Middle frontal gyrus (tissue), 1 donor: Measurements from ENCODE around the gene BCS1L.

ENCODE experiments used
- DNase-seq: peaks from one replicate; pipeline ENCODE4 v3.0.0-alpha.2; 2015; ENCODE audit warnings: low spot score; ENCODE audit errors: extremely low spot score

The BCS1L gene, protein sequence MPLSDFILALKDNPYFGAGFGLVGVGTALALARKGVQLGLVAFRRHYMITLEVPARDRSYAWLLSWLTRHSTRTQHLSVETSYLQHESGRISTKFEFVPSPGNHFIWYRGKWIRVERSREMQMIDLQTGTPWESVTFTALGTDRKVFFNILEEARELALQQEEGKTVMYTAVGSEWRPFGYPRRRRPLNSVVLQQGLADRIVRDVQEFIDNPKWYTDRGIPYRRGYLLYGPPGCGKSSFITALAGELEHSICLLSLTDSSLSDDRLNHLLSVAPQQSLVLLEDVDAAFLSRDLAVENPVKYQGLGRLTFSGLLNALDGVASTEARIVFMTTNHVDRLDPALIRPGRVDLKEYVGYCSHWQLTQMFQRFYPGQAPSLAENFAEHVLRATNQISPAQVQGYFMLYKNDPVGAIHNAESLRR

DNA sequence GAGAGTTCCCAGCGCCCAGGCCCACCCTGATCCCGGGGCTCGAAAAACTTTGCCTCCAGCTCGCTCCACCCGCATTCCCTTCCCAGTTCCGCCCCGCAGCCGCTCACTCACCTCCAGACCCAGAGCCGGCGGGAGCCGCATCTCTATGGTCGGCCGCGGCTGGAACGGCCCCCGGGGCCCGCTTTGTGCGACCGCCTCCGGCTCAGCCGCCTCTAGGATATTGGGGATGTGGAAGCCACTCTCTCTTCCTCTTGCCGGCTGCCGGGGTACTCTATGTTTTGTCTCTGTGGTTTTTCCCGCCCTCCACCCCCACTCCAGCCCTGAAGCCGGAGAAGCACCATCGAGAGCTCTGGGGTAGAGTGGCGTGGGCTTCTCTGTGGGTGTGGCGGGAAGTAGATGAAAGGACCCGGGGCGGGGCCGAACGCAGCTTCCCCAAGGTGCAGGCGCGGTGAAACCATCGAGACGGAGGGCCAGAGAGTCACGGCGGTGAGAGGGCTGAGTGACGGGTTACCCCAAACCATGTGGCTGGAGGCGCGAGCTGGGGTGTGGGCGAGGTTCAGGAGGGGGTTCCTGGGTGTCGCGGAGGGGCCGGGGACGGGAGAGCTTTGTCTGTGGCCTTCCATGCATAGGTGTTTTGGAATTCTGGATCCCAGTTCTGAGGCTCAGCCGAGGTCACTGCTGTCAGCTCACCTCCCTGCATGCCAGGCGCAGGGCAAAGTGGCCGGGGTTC, at the start of gene BCS1L, which contains the start of gene ZNF142:
BCS1L (plus strand) TSS at position 426 of the 730 bp plus-strand sequence. CDS start 1,305 bp downstream, outside the sequence.
ZNF142 (minus strand) TSS at position 366 of the 730 bp plus-strand sequence. CDS start 3,194 bp downstream, outside the sequence.
- peak; percentile 85 for DNase-seq

DNA sequence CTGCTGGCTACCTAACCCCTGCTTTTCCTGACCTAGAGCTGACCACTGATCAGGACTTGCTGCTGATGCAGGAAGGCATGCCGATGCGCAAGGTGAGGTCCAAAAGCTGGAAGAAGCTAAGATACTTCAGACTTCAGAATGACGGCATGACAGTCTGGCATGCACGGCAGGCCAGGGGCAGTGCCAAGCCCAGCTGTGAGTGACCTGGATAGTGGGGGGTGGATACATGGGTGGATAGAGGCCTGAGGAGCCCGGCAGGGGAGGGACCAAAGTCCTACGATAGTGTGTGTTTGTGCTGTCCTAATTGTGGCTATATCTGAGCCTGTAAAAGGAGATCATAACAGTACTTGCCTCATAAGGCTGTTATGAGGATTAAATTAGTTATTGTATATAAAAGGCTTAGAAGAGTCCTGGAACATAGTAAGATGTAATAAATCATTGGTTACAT, 43.6 kb upstream of the BCS1L start:
- DNase-seq, result no peak

DNA sequence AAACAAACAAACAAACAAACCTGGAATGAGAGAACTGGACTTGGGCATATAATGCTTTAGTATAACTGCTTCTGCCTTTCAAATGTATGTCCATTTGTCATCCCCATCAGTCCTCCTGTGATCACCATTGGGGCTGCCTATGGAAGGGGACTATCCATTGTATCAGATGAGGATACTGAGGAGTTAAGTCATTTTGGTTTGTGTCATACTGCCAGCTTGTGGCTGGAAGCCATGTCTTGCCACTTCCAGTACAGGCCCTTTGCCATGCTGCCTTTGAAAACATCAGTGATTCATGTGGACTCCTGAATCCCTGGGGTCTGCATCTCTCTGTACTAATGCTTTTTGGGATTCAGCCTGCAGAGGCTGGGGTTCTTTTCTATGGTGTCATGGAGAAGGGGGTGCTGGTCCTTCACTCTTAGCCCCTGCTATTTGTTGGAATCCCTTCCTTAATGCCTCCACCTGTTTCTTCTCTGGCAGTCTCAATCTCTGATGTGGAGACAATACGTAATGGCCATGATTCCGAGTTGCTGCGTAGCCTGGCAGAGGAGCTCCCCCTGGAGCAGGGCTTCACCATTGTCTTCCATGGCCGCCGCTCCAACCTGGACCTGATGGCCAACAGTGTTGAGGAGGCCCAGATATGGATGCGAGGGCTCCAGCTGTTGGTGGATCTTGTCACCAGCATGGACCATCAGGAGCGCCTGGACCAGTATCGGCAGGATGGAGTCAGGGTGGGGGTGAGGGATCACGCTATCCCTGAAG, 41.2 kb upstream of the BCS1L start:
- DNase-seq, result no peak

DNA sequence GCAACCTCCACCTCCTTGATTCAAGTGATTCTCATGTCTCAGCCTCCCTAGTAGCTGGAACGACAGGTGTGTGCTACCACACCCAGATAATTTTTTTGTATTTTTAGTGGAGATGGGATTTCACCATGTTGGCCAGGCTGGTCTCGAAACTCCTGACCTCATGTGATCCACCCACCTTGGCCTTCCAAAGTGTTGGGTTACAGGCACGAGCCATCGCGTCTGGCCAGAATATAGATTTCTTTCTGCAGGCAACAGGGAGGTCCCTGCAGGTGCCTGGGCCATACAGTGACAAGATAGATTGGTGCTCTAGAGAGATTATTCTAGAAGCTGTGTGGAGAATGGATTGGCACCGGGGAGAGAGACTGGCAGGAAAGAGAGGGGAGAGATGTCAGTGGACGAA, 38.5 kb upstream of the BCS1L start:
- no peak for DNase-seq

DNA sequence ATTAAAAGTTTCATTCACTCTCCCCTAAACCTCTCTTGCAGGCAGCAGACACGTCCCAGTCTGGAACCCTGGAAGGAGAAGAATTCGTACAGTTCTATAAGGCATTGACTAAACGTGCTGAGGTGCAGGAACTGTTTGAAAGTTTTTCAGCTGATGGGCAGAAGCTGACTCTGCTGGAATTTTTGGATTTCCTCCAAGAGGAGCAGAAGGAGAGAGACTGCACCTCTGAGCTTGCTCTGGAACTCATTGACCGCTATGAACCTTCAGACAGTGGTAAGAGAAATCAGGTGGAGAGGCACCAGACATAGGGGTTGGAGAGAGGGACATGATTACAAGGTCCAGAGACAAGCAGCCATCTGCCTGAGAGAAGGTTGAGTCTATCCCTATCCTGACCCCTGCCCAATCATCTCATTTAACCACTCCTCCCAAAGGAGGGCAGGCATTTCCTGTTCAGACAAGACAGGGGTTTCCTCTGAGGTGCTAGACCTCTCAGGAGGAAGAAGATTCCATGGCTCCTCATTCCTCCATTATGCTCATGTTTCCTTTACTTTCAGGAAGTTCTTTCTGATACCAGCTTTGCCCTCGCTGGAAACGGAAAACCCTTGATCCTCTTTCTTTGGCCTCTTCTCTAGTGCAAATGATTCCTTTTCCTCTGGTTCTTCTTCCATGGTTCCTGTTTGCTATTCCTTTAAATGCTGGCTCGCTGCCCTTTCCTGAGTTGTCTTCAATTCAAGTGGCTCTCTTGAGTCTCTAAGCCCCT, 36.7 kb upstream of the BCS1L start:
- no peak for DNase-seq

DNA sequence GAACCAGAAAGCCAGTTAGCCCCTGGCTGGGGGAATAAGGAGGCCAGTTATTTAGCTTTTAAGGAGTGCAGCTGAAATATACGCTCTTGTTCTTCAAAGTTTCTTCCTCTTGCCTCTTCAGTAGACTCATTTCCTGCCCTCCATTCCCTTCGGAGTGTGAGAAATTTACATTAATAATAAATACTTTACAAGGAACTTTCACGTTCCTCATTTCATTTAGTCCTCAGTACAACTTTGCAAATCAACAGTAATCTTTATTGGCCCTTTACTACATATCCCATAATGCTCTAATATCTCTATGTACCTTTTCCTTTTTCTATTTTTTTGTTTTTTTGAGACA, 36.1 kb upstream of the BCS1L start:
- DNase-seq, result no peak

GRCh38 chr2:218626369-218626768, 33.1 kb upstream of the BCS1L start:
- DNase-seq, result no peak

DNA sequence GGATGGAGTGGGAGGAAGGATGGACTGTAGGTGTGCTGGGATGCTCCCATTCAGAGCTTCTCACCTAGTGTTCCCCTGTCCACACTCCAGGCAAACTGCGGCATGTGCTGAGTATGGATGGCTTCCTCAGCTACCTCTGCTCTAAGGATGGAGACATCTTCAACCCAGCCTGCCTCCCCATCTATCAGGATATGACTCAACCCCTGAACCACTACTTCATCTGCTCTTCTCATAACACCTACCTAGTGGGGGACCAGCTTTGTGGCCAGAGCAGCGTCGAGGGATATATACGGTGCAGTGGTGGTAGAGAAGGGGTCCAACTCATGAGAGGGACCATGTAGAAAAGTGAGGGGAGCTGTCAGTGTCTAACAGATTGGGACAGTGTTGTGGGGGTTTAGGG, 31.5 kb upstream of the BCS1L start:
- no peak for DNase-seq

DNA sequence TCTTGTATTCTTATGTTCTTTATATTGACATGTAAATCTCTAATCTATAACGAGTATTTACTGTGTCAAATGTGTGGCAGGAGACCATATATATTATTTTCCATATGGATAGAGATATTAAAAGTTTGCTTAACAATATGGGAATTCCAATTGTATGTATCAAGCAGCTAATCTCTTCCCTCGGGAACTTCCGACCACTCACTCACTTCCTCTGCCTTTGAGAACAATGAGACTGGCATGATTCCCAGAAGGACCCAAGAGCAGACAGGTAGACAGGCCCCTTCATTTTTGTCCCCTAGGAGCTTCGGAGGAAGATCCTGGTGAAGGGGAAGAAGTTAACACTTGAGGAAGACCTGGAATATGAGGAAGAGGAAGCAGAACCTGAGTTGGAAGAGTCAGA, 27.6 kb upstream of the BCS1L start:
- DNase-seq, result no peak

DNA sequence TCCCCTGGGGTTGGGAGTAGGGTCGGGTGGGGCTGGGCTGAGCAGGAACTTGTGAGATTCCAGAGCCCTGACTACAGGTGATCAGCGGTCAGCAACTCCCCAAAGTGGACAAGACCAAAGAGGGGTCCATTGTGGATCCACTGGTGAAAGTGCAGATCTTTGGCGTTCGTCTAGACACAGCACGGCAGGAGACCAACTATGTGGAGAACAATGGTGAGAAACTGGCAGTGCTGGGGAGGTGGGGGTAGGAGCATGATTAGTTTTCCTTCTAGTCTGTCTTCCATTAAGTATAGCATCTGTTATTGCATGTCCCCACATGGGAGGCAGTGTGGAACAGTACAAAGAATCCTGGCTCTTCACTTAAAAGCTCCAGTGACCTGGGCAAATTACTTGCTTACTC, 23.8 kb upstream of the BCS1L start:
- no peak for DNase-seq

GRCh38 chr2:218638372-218638771, 21.1 kb upstream of the BCS1L start:
- DNase-seq, result no peak

DNA sequence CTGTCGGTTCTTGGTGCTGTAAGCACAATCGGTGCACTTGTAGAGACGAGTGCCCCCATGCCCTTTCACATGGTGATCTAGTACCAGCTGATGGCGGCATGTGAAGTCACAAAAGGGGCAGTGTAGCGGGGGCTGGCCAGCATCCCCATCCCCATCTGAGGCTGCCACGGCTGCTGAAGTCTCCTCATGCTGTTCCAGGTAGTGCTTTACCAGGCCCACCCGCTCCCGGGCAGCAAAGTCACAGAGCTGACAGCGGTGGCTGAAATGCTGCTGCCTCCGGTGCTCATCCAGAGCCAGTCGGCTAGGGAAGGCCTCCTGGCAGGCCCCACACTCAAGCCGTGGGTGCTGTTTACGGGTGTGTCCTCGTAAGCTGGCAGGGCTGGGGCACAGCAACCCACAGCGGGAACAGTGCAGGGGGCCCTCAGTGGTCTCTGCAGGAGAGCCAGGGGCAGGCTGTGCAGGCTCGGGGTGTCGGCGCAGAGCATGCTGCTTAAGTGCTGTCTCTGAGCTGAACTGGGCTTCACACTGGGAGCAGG, 17.3 kb upstream of the BCS1L start:
- DNase-seq, result no peak

DNA sequence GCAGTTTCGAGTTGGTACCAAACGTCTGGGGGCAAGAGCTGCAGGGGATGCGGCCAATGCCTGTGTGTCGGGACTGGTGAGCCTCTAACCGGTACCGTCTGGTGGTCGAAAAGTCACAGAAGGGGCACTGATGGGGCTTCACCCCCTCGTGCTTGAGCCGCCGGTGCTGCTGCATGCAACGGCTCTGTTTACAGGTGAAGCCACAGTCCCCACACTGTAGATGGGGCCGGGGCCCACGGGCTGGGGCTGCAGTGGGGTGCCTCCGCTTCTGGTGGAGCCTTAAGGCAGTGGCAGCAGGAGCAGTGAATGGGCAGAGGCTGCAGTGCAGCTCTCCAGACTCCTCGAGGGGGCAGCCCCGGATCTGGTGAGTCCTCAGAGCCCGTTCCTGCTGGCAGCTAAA, 16.7 kb upstream of the BCS1L start:
- DNase-seq, result no peak

DNA sequence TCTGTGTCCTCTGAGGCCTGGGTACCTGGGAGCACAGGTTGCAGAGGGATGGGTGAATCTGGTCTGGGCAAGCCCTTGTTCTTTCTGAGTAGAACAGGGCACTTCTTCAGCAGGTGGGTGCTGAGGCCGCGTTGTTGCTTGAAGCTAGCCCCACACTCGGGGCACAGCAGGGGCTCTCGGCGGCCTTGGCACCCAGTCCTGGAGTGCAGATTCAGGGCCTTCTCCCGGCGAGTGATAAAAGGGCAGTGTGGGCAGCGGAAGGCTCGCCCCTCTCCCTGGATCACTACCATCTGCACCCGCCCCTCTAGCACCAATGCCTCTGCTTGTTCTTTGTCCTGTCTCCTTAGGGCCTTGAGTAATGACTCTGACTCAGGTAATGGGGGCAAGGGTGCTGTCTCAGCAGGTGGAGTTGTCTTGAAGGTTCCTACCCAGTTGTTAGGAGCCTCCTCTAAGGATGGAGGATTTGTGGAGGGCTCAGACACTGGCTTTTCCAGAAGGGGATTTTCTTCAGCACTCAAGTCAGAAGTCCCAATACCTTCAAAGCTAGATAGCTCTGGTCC, 15.7 kb upstream of the BCS1L start:
- no peak for DNase-seq

- DNase-seq, result no peak
Observed at GRCh38 chr2:218644721-218645120, 14.8 kb upstream of the BCS1L start.

DNA sequence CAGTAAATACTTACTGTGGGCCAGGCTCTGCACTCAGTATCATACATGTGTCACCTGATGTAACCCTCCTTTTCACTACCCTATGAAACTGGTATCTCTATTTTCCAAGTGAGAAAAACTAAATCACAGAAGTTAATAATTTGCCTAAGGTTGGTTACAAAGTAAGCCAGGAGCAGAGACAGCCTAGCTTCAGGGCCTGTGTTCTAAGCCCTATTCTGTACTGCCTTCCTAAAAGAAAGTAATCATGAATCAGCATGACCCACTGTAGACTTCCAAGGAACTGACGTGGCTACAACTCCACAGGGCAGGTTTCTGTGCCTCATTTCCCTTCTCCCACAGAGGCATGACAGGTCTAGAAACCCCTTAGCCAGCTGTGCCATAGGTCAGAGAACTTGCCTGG, 14.4 kb upstream of the BCS1L start:
- DNase-seq, result no peak

DNA sequence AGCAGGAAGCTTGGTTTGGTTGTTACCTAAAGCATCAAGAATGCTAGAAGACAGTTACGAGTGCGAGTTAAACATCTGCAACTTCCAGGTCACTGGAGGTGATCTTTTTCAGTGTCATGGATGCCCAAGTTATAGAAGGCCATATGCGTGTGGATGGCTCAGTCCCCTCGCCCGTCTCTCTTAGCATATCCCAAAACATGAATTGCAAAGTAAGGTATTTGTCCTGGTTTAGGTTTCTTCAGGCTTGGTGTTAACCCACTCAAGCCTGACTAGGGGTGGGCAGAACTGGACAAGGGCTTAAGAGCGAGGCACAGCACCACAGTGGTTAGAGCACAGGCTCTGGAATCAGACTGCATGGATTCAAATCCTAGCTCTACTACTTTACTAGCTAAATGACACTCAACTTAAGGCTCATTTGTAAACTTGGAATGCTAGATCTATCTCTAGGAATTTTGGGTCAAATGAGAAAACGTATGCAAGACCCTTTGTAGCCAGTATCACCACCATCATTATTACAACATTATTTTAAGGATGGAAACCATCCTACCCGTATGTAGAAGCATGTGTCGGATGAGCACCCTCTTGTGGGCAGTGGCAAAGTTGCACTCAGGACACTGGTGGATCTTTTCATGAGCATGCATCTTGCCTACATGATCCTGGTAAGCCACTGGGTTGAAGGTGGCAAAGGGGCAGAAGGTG, 11.2 kb upstream of the BCS1L start:
- DNase-seq, result peak; percentile 22

- DNase-seq, result no peak
Observed at GRCh38 chr2:218648787-218649100, 10.7 kb upstream of the BCS1L start.

GRCh38 chr2:218655751-218656150, 3.7 kb upstream of the BCS1L start:
- no peak for DNase-seq

DNA sequence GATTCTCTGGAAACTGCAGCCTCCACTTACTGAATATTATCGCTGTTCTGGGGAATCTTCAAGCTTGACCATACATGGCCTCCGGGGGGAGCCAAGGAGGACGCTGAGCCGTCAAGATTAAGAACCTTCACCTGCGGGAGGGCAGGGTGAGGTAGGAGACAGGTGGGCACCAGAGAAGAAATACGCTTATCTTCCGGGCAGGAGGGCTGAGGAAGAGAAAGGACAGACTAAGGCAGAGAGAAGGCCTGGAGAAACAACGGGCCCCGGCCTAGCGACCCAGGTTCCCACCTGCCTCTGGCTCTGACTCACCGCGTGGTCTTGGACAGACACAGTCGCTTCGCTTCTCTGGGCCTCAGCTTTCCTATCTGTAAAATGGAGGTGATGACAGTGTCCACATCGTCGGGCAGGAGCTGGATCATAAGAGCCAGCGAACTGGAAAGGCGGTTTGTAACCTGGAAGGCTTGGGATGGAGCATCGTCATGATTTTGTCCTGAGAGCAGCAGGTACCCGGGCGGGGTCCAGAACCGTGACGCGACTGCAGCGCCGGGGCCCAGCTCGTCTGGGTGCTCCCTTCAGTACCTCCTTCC, 719 bp upstream of the BCS1L start:
- DNase-seq, result no peak
